ENCODE results near the gene CEP85.
"Not testable (repeated sequence)": the region's sequence is repeated elsewhere in the genome, so short reads cannot be mapped to it uniquely, and the experiment has no call there.

Gene CEP85

DNA sequence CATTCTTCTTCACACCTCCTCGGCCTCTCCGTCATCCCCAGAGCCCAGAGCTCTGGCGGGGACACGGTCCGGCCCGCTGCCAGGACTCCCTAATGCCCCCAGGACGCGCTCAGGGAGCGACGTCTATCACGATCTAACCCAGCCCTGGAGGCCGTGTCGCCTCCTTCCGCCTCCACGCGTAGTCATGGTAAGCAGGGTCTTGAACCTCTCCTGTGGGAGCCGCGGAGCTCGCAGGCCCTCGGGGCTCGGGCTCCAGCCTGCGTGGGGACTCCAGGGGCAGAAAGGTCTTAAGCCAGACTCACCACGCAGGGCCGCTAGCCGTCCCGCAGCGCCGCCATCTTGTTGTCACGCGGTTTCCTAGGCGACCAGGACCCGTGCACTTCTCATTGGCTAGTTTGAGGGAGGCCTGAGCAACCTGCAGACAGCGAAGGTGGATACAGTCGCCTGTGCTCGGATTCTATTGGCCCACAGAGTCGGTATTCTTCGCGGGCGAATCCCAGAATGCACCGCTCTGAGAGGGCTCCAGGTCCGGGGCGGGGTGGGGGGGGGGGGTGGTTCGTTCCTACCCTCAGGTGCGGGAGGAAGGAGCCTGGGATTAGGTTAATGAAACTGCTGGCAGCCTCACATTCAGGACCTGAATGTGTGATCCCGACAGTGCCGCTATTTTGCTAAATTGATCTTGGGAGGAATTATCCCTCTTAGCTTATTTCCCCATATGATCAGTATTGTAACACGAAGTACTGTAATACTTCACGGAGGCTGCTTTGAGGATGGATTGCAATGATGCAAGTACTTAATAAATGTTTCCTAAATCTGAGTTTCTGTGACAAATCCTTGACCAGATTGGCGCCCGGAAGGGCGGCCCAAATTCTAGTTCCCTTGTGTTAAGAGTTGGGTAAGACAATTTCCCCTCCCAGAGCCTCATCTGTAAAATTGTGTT, 72.6 kb downstream of the CEP85 start, which contains the start of gene UBXN11:
Gene UBXN11, minus strand, starts transcription at position 347 of the 940 bp plus-strand sequence. CDS start 3,753 bp downstream, outside the sequence.
- Histone ChIP-seq H3K9me3 (replicated peaks in 1 of 11) (no peaks in the 10 kb centered on the region), H3K9ac (peak within 1 kb of the TSS; percentile 81 to 88 (median 85)), H3K27ac (peak within 1 kb of the TSS; percentile 82 to 91 (median 88)), H3K4me1 (peaks cover 26 to 78% (median 66%) of the 10 kb centered on the region in 10 experiments), H4K20me1 (no peaks in the 10 kb centered on the region), H3K4me2 (peak within 1 kb of the TSS; percentile 86 to 99 (median 96)), H3K36me3 (peaks cover 0 to 5% (median 0%) of the 10 kb centered on the region in 11 experiments; a peak in 4 of 22 replicates), H3K27me3 (peaks cover 0 to 3% (median 0%) of the 10 kb centered on the region in 11 experiments; a peak in 1 of 22 replicates), H3K4me3 (peak within 1 kb of the TSS; percentile 68 to 81 (median 77))
- peak in 7 of 11 experiments; percentile 25 to 75 (median 39); a peak in 6 of 22 replicates for TF ChIP-seq Cebpa-rat (IDR thresholded peaks at IDR 0.05)

GRCh38 chr1:26307363-26307781, 73.4 kb downstream of the CEP85 start:
- TF ChIP-seq Cebpa-rat (IDR thresholded peaks at IDR 0.05): no peak
- peak overlapping the region in 4 of 10 experiments; percentile 78 to 79 (median 79); a peak in 4 of 20 replicates for H3K4me3 ChIP-seq
- H3K27ac ChIP-seq: peak overlapping the region in 10 of 11 experiments; percentile 82 to 91 (median 88); a peak in 19 of 22 replicates
- H3K27me3 ChIP-seq: peaks cover 0 to 3% (median 0%) of the 10 kb centered on the region in 11 experiments; a peak in 1 of 22 replicates
- H3K9ac ChIP-seq: peak overlapping the region in 10 of 11 experiments; percentile 52 to 88 (median 85); a peak in 15 of 22 replicates
- H3K9me3 ChIP-seq (replicated peaks in 1 of 11): no peaks in the 10 kb centered on the region
- H3K4me2 ChIP-seq: peak overlapping the region; percentile 62 to 99 (median 96)
- H4K20me1 ChIP-seq: no peaks in the 10 kb centered on the region
- no peaks in the 10 kb centered on the region for H3K36me3 ChIP-seq
- H3K4me1 ChIP-seq: peaks cover 26 to 72% (median 58%) of the 10 kb centered on the region in 10 experiments

- not testable (repeated sequence) for H4K20me1 ChIP-seq; H3K4me3 ChIP-seq; H3K36me3 ChIP-seq; H3K27me3 ChIP-seq; H3K9me3 ChIP-seq (replicated peaks in 1 of 11)
- Histone ChIP-seq H3K9ac (peak overlapping the region in 7 of 11 experiments; percentile 19 to 88 (median 82); a peak in 8 of 22 replicates), H3K27ac (peak overlapping the region in 10 of 11 experiments; percentile 24 to 91 (median 88); a peak in 16 of 22 replicates), H3K4me1 (peaks cover 30 to 70% (median 54%) of the 10 kb centered on the region in 10 experiments), H3K4me2 (peak overlapping the region; percentile 62 to 99 (median 96); a peak in 20 of 22 replicates)
These were observed 74.2 kb downstream of the CEP85 start for GRCh38 chr1:26307966-26308899.

DNA sequence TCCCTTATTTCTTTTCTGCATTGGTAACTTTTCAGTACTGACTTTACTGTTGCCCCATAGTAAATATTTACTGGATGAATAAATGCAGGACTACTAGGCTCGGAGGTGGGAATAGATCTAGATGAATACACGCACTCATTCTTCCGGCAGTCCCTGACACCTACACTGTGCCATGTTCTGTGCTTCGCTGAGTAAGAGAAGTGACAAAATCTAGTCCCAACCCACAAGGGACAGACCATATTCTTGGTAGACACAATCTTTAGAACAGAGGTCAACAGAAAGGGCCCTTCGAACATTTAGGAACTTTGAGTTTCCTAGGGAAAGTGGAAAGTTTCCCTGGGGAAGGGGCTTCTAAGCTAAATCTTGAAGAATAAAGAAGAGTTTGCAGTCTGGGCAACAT, 80.5 kb downstream of the CEP85 start:
- H3K9ac ChIP-seq: peak overlapping the region in 4 of 11 experiments; percentile 67 to 75 (median 68); a peak in 2 of 22 replicates
- H3K4me1 ChIP-seq: peaks cover 58 to 79% (median 66%) of the 10 kb centered on the region in 10 experiments
- peak overlapping the region in 9 of 11 experiments; percentile 63 to 82 (median 74); a peak in 15 of 22 replicates for H3K27ac ChIP-seq
- peaks cover 0 to 8% (median 0%) of the 10 kb centered on the region in 11 experiments; a peak in 1 of 22 replicates for H3K27me3 ChIP-seq
- no peaks in the 10 kb centered on the region for H3K36me3 ChIP-seq
- H4K20me1 ChIP-seq: no peaks in the 10 kb centered on the region
- no peak overlapping the region for H3K4me3 ChIP-seq
- no peaks in the 10 kb centered on the region for H3K9me3 ChIP-seq (replicated peaks in 1 of 11)
- no peak for TF ChIP-seq Cebpa-rat (IDR thresholded peaks at IDR 0.05)
- peak overlapping the region; percentile 76 to 98 (median 90) for H3K4me2 ChIP-seq

DNA sequence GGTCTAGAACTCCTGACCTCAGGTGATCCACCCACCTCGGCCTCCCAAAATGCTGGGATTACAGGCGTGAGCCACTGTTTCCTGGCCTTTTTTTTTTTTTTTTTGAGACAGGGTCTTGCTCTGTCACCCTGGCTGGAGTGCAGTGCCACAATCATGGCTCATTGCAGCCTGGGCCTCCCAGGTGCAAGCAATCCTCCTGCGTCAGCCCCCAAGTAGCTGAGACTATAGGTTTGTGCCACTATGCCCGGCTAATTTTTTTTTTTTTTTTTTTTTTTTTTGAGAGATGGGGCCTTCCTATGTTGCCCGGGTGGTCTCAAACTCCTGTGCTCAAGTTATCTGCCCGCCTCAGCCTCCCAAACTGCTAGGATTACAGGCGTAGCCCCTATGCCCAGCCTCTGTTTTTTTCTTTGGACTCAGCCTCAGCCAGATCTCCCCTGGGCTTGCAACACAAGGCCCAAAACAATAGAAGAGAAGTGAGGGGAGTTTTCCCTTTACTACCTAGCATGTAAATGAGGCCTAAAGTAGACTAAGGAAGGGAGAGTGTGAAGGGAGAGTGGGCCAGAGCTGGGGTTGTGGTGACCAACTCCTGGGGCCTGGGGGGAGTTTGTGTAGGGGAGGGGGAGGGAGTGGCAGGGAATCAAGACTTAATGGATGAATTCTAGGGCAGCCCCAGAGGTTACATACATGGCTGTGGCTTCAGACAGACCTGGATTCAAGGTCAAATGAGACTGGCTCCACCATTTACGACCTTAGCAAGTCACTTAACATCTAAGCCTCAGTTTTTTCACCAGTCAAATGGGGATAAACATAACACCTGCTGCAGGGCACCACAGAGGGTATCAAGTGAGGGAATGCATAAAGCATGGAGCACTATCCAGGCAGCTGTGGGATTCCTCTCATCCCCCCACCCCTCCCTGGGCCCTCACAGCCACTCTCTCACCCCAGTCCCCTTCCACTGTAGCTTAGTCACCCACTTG, 82.2 kb downstream of the CEP85 start:
- Histone ChIP-seq H3K4me1 (peaks cover 75 to 94% (median 83%) of the 10 kb centered on the region in 10 experiments), H3K9me3 (replicated peaks in 1 of 11) (no peaks in the 10 kb centered on the region), H3K36me3 (no peaks in the 10 kb centered on the region), H3K4me2 (peak overlapping the region; percentile 76 to 98 (median 90)), H3K27ac (peak overlapping the region; percentile 55 to 82 (median 74); a peak in 21 of 22 replicates), H3K4me3 (peak overlapping the region in 3 of 10 experiments; percentile 49 to 70 (median 62); a peak in 5 of 20 replicates), H3K9ac (peak overlapping the region; percentile 48 to 75 (median 67); a peak in 17 of 22 replicates), H3K27me3 (peaks cover 0 to 8% (median 0%) of the 10 kb centered on the region in 11 experiments; a peak in 1 of 22 replicates), H4K20me1 (no peaks in the 10 kb centered on the region)
- TF ChIP-seq Cebpa-rat (IDR thresholded peaks at IDR 0.05): no peak

DNA sequence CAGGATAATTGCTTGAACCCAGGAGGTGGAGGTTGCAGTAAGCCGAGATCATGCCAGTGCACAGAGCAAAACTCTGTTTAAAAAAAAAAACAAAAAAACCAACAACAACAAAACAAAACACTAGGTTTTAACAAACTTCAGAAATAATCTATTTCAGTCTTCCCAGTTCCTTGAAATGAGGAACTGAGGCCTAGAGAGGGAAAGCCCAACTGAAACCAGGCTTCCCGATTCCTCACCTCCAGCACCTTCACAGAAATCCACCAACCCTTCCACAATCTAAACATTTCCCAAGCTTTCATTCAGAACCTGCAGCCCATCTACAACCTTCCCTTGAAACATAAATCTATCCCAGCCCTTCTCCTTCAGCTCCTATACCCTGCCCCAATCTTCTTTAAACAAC, 83.1 kb downstream of the CEP85 start:
- Histone ChIP-seq H3K9ac (peak overlapping the region; percentile 48 to 75 (median 67); a peak in 20 of 22 replicates), H3K9me3 (replicated peaks in 1 of 11) (no peaks in the 10 kb centered on the region), H4K20me1 (no peaks in the 10 kb centered on the region), H3K27me3 (peaks cover 0 to 8% (median 0%) of the 10 kb centered on the region in 11 experiments; a peak in 1 of 22 replicates), H3K4me3 (peak overlapping the region in 6 of 10 experiments; percentile 32 to 70 (median 52); a peak in 10 of 20 replicates), H3K27ac (peak overlapping the region; percentile 53 to 82 (median 74); a peak in 21 of 22 replicates), H3K36me3 (peaks cover 0 to 5% (median 0%) of the 10 kb centered on the region in 11 experiments; a peak in 1 of 22 replicates), H3K4me1 (peaks cover 83 to 95% (median 91%) of the 10 kb centered on the region in 10 experiments), H3K4me2 (peak overlapping the region; percentile 76 to 98 (median 90))
- TF ChIP-seq Cebpa-rat (IDR thresholded peaks at IDR 0.05): no peak
